Activated T-helper 1 cell treated with Interleukin-2 at 50 U/mL for 16 hours (primary cell): ENCODE data around the gene MAPRE2.

Source experiments
- DNase-seq: peaks from one replicate; pipeline ENCODE4 v3.0.0-alpha.2; 2020; ENCODE audit warnings: low read depth

MAPRE2 gene

DNA sequence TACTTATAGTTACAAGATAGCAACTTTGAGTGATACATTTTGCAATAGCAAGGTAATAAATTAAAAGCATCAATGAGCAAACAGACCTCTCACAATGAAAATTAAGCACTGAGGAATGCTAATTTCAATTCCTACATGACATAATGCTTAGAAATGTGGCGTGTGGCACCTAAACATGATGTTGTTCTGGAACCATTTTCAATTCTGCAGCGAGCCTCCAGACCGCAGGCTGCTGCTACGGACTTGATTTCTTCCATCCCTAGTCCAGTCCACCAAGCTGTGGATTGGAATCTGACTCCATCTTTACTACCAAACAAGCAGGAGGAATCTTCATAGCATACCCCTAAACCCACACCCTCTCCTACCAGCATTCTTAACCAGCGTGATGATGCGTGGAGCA is 140.9 kb downstream of the MAPRE2 start:
- no peak for DNase-seq

DNA sequence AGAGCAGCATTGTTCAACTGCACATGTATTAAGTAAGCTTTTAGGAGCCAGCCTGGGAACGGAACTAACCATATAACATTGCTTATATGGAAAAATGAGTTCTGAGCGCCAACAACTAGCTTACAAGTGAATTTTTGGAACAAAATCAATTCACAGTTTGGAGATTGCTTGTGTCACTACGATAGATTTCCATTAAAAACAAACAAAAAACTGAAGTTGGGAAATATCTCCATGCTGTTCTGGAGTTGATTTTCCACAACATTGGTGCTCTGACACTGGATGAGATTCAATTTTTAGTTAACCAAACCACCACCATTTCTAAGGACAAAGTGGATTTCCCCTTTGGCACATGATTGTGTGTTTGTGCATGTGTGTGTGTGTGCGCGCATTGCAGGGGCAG is 142.7 kb downstream of the MAPRE2 start:
- DNase-seq = no peak

DNA sequence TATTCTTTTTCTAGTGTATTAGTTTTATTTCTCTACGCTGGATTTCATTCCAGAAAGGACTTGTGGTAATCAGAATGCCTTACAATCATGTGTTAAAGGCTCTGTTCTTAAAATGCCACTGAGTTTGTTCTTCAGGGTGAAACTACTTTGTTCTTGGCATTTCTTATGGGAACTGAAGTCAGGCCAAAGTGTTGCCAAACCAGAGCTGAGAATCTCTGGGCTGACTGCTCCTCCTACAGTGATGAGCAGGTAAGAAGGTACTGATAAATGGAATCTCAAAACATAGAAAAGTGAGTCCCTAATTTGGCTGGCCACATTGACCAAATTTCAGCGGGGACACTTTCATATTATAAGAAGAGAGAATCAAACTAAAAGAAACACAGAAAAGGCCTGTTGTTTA is 144.6 kb downstream of the MAPRE2 start:
- no peak for DNase-seq

DNA sequence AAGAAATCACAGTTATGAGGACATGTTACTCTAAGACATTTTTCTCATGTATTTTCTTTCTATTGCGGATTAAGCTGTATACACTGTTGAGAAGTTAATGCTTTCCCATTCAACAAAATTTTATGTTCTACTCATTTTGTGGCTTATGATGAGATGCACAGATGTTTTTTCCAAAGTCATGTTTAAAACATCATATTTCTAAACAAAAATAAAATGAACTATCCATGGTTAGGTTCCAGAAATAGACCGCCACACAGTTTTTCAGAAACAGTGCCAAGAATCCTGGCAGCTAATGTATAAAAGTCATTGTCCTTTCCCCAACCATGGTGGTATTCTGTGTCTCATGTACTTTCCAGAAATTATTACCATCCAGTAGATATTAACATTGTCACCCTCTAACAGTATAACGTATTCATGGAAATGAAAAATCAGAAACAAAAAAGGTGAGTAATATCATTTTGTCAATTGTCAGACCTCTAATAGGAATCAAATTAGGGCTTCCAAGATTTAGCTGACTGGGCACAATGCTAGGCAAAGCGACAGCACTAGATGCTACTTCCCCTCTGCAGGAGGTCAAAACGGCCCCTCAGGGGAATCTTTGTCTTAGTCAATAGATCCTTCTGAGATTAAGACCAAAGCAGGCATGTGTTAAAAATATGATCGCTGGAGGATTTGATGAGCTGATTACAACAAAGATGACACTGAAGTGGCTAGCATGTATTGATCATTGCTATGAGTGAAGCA is 145.2 kb downstream of the MAPRE2 start:
- no peak for DNase-seq

DNA sequence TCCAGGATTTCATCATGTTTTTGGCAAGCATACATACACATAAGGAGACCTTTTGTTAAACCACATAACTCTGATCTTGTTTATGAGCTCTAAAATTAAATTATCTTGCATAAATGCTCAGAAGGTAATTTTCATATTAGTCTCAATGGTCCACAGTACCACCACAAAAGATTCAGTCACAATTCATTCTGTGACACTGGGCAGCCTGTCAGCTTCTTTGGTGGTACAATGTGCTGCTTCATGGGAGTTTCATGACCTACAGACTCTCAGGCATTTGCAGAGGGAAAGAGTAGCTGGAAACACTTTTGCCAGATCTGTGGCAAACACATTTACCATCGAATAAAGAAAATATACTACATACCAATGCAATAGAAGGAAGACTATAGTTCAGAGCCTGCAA is 148.3 kb downstream of the MAPRE2 start:
- no peak for DNase-seq

DNA sequence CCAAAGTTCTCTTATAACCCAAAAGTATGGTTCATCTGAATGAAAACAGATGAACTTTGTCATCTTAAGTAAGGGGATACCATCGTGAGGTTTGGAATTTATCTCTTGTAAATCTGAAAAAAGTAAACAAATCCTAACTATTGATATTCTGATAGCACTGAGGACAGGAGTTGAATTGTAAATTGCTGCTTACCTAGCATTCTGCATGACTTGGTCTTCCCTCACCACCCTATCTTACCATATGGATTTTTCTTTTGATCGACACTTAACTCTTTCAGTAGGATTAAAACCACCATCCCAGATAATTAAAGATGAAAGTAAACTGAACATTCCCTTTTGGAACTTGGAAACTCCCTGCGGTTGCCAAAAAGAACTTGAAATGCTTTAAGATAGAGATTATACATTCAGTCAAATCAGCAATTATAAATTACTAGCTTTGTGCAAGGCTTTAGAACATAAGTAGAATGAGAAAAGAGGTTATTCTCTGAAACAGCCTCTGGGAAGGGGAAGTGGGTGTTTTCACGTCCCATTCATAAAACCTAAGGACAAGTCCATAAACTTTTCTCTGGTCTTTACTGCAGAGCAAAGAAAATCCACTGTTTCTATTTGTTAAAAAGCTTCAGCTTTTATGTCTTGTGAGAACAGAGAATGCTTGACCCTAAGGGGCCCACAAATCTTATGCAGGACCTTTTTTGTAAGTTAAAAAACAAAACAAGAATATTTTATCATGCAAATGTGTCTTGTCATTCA is 149.9 kb downstream of the MAPRE2 start:
- DNase-seq = no peak

DNA sequence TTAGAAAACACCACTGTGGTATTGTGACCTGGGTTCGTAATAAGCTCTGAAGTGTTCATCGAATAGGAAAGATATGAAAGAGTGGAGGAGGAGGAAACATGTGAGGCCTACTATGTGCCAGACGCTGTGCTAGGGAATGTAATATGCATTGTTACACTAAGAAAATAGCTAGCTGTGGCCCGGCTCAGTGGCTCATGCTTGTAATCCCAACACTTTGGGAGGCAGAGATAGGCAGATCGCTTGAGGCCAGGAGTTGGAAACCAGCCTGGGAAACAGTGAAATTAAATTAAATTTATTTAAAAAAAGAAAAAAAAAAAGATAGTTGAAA is 150.4 kb downstream of the MAPRE2 start:
- DNase-seq = no peak

DNA sequence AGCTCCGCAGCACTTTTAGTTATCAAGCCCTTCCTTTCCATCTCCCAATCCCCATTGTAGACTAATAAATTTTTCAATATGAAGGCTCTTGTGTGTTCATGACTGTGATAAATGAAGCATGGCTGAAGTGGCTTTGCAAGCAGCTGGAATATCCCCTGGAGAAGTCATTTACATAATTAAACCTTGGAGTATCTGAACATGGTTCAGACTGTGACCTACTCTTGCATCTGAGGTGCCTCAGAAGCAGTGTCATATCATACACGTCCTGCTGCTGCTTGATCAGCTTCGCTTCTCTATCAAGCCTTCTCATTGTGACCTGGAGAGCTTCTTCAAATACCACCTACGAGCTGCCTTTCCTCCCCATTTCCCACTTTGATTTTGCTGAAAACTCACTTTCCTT is 151.2 kb downstream of the MAPRE2 start:
- DNase-seq = no peak
